H1 (cell line): ENCODE data around the gene KCTD4. TPM values are rescaled to one million over a fixed set of nuclear protein-coding genes. Genes with fewer than 3 reads are reported as not detected.

Experiments used
- CTCF ChIA-PET: fragments of 300-600 bp; sonication (Branson Sonifier 250); formaldehyde crosslinking; loops from one replicate; lab custom pipeline; 2021; ENCODE audit not compliant: partially characterized antibody; lab: Charles Lee
- POLR2A ChIA-PET: fragments of 300-600 bp; sonication (Branson Sonifier 250); formaldehyde crosslinking; loops from one replicate; lab custom pipeline; 2021; ENCODE audit warnings: inconsistent platforms; ENCODE audit not compliant: partially characterized antibody; lab: Charles Lee
- DNase-seq, 2 experiments: peaks; one replicate each; pipeline versions ENCODE4 v3.0.0 to v3.0.0-alpha.2; 2010 to 2022; ENCODE audit warnings: low spot score in 2 of 2, low read depth in 1 of 2, mixed read lengths in 1 of 2
- FAIRE-seq: peaks from 2 replicates; lab custom pipeline; 2011; peaks lifted over from hg19 to GRCh38; lab: Jason Lieb, UNC
- H2AFZ ChIP-seq: 2 replicates; pipeline ENCODE4 v1.8.1; 2012; ENCODE audit warnings: low read length, inconsistent platforms
- H2AK5ac ChIP-seq: 2 replicates; pipeline ENCODE4 v1.6.1; 2013; ENCODE audit warnings: low read depth, low read length
- H2BK120ac ChIP-seq: replicated peaks from 2 replicates; pipeline ENCODE3; 2013; ENCODE audit warnings: low read depth, low read length, inconsistent platforms
- H2BK12ac ChIP-seq: 2 replicates; pipeline ENCODE4 v1.6.1; 2013; ENCODE audit warnings: low read depth, low read length
- H2BK15ac ChIP-seq: 2 replicates; pipeline ENCODE4 v1.6.1; 2013; ENCODE audit warnings: low read length
- H2BK20ac ChIP-seq: 2 replicates; pipeline ENCODE4 v1.6.1; 2013; ENCODE audit warnings: low read length
- H2BK5ac ChIP-seq: 2 replicates; pipeline ENCODE4 v1.6.1; 2013; ENCODE audit warnings: low read depth, low read length
- H3K14ac ChIP-seq: 2 replicates; pipeline ENCODE4 v1.6.1; 2013; ENCODE audit warnings: inconsistent platforms; ENCODE audit not compliant: insufficient read length
- H3K18ac ChIP-seq: 2 replicates; pipeline ENCODE4 v1.6.1; 2013; ENCODE audit warnings: low read length; ENCODE audit errors: extremely low read depth
- H3K23ac ChIP-seq: 2 replicates; pipeline ENCODE4 v1.6.1; 2013; ENCODE audit warnings: inconsistent platforms; ENCODE audit not compliant: insufficient read length
- H3K23me2 ChIP-seq: 2 replicates; pipeline ENCODE4 v1.6.1; 2013; ENCODE audit warnings: low read depth, low read length
- H3K27ac ChIP-seq: 2 replicates; pipeline ENCODE4 v1.6.1; 2011; ENCODE audit warnings: low read depth, low read length, inconsistent platforms
- H3K27me3 ChIP-seq, 4 experiments: replicated peaks in 1 of 4; 1 replicate in 1 of 4; 2 replicates in 3 of 4; pipeline versions ENCODE4 v1.6.1 to v1.8.1; 2011 to 2013; ENCODE audit warnings: low read length in 3 of 4, mild to moderate bottlenecking in 3 of 4, inconsistent platforms in 2 of 4, mixed read lengths in 2 of 4, moderate library complexity in 1 of 4; ENCODE audit not compliant: control insufficient read depth in 3 of 4, insufficient read depth in 3 of 4; ENCODE audit errors: extremely low read depth in 1 of 4
- H3K36me3 ChIP-seq, 4 experiments: 2 replicates each; pipeline versions ENCODE4 v1.6.1 to v1.8.1; 2011 to 2013; ENCODE audit warnings: mild to moderate bottlenecking in 4 of 4, low read length in 3 of 4, moderate library complexity in 2 of 4, control low read depth in 1 of 4, inconsistent platforms in 1 of 4; ENCODE audit not compliant: insufficient read depth in 4 of 4, control insufficient read depth in 2 of 4
- H3K4ac ChIP-seq: replicated peaks from 2 replicates; pipeline ENCODE3; 2013; ENCODE audit warnings: low read length, low read depth, mixed read lengths, inconsistent platforms; ENCODE audit not compliant: insufficient read length
- H3K4me1 ChIP-seq, 4 experiments: replicated peaks in 1 of 4; 1 replicate in 1 of 4; 2 replicates in 3 of 4; pipeline versions ENCODE4 v1.6.1 to v1.8.1; 2011 to 2013; ENCODE audit warnings: low read length in 3 of 4, inconsistent platforms in 2 of 4, mixed read lengths in 1 of 4; ENCODE audit not compliant: insufficient read depth in 4 of 4, control insufficient read depth in 3 of 4
- H3K4me2 ChIP-seq, 2 experiments: 2 replicates each; pipeline versions ENCODE4 v1.6.1 to v1.8.1; 2011 to 2013; ENCODE audit warnings: low read depth in 2 of 2, low read length in 2 of 2, control low read depth in 1 of 2, inconsistent platforms in 1 of 2, mild to moderate bottlenecking in 1 of 2; ENCODE audit not compliant: insufficient read depth in 1 of 2
- H3K4me3 ChIP-seq, 4 experiments: fragments of 200-600, 300-600 bp in 1 of 4; sonication (generic), shearing (Covaris generic), sonication (Bioruptor Twin) in 1 of 4; 2 replicates each; pipeline versions ENCODE4 v1.5.1 to v1.8.1; 2011 to 2016; ENCODE audit warnings: low read length in 4 of 4, low read depth in 3 of 4, control low read depth in 2 of 4, inconsistent platforms in 2 of 4, mild to moderate bottlenecking in 2 of 4, mixed read lengths in 1 of 4, moderate library complexity in 1 of 4; ENCODE audit not compliant: insufficient read depth in 2 of 4; ENCODE audit errors: extremely low read depth in 1 of 4
- H3K56ac ChIP-seq: replicated peaks from 2 replicates; pipeline ENCODE3; 2013; ENCODE audit warnings: low read depth, mild to moderate bottlenecking, mixed read lengths, low read length, inconsistent platforms; ENCODE audit not compliant: insufficient read length
- H3K79me1 ChIP-seq: 2 replicates; pipeline ENCODE4 v1.6.1; 2013; ENCODE audit warnings: low read depth, low read length, control low read depth
- H3K79me2 ChIP-seq, 2 experiments: 2 replicates each; pipeline versions ENCODE4 v1.6.1 to v1.8.1; 2012 to 2013; ENCODE audit warnings: low read length in 2 of 2, mild to moderate bottlenecking in 2 of 2, inconsistent platforms in 1 of 2; ENCODE audit not compliant: insufficient read depth in 2 of 2, control insufficient read depth in 1 of 2
- H3K9ac ChIP-seq, 4 experiments: replicated peaks in 1 of 4; 1 replicate in 1 of 4; 2 replicates in 3 of 4; pipeline versions ENCODE4 v1.6.1 to v1.8.1; 2011 to 2013; ENCODE audit warnings: low read depth in 3 of 4, low read length in 3 of 4, control low read depth in 2 of 4, mild to moderate bottlenecking in 2 of 4, moderate library complexity in 2 of 4, inconsistent platforms in 1 of 4; ENCODE audit errors: extremely low read depth in 1 of 4
- H3K9me3 ChIP-seq, 2 experiments: 2 replicates each; pipeline versions ENCODE4 v1.6.1 to v1.8.1; 2012 to 2013; ENCODE audit warnings: mild to moderate bottlenecking in 2 of 2, moderate library complexity in 2 of 2, control low read depth in 1 of 2, inconsistent platforms in 1 of 2, low read depth in 1 of 2, low read length in 1 of 2, mixed read lengths in 1 of 2; ENCODE audit not compliant: insufficient read depth in 2 of 2
- H4K20me1 ChIP-seq, 2 experiments: replicated peaks in 1 of 2; 2 replicates each; pipeline versions ENCODE3 to v1.8.1; 2011 to 2013; ENCODE audit warnings: inconsistent platforms in 2 of 2, low read length in 2 of 2, mild to moderate bottlenecking in 1 of 2; ENCODE audit not compliant: insufficient read depth in 2 of 2, control insufficient read depth in 1 of 2
- H4K5ac ChIP-seq: 2 replicates; pipeline ENCODE4 v1.6.1; 2013; ENCODE audit warnings: low read length, low read depth, mixed read lengths, inconsistent platforms; ENCODE audit not compliant: insufficient read length
- H4K8ac ChIP-seq: 2 replicates; pipeline ENCODE4 v1.8.0; 2013; ENCODE audit warnings: mild to moderate bottlenecking, moderate library complexity, low read length, inconsistent platforms; ENCODE audit not compliant: insufficient read depth; ENCODE audit errors: extremely low read depth
- H4K91ac ChIP-seq: replicated peaks from 2 replicates; pipeline ENCODE3; 2013; ENCODE audit warnings: low read length, mixed read lengths, inconsistent platforms; ENCODE audit not compliant: insufficient read length
- BRCA1 ChIP-seq: IDR thresholded peaks from 2 replicates; pipeline ENCODE4 v1.6.1; 2012; ENCODE audit warnings: low read depth, low read length, improper control_type of control experiment
- POLR2AphosphoS5 ChIP-seq: IDR thresholded peaks from 2 replicates; pipeline ENCODE4 v1.6.1; 2011; ENCODE audit warnings: low read depth, low read length
- WGBS, 2 experiments: shearing (Covaris generic) in 1 of 2; methylation state at CpG; one replicate each; pipeline versions ENCODE4 v1.1.6 to v1.1.7; 2013 to 2015; ENCODE audit warnings: low lambda C conversion rate in 2 of 2, mixed read lengths in 2 of 2, inconsistent platforms in 1 of 2, low coverage in 1 of 2, missing lambda C conversion rate in 1 of 2; ENCODE audit not compliant: insufficient replicate concordance in 2 of 2, insufficient coverage in 1 of 2, insufficient read length in 1 of 2; ENCODE audit errors: extremely low coverage in 1 of 2, missing lambda C conversion rate in 1 of 2; 5-methylcytosine and 5-hydroxymethylcytosine counted together
- polyA plus RNA-seq, 7 experiments: library from polyadenylated mRNA; depleted of rRNA in 3 of 7; stranded (reverse) in 5 of 7; unstranded in 2 of 7; fragments of >200 nt in 5 of 7; fragments of 200-250 nt in 2 of 7; gene quantifications; 1 replicate in 5 of 7; 2 replicates in 1 of 7; 4 replicates in 1 of 7; pipeline versions ENCODE4 v1.2.1 to v1.2.3, GENCODE V29; 2011 to 2013; ENCODE audit warnings: missing spikeins in 2 of 7, mixed read lengths in 2 of 7
- total RNA-seq: library from RNA; stranded (reverse); fragmentation: NEBNext Ultra II Directional; extraction: Animal tissue kit (Norgen Biotek cat#: 25700); gene quantifications from 2 replicates; pipeline ENCODE4 v1.2.1, GENCODE V29; 2021

Gene KCTD4
- total and polyA plus RNA-seq, 2 of the 8 experiments (the other 6 are each of a cell fraction or from before 2014, with no cell fraction given) = not detected

DNA sequence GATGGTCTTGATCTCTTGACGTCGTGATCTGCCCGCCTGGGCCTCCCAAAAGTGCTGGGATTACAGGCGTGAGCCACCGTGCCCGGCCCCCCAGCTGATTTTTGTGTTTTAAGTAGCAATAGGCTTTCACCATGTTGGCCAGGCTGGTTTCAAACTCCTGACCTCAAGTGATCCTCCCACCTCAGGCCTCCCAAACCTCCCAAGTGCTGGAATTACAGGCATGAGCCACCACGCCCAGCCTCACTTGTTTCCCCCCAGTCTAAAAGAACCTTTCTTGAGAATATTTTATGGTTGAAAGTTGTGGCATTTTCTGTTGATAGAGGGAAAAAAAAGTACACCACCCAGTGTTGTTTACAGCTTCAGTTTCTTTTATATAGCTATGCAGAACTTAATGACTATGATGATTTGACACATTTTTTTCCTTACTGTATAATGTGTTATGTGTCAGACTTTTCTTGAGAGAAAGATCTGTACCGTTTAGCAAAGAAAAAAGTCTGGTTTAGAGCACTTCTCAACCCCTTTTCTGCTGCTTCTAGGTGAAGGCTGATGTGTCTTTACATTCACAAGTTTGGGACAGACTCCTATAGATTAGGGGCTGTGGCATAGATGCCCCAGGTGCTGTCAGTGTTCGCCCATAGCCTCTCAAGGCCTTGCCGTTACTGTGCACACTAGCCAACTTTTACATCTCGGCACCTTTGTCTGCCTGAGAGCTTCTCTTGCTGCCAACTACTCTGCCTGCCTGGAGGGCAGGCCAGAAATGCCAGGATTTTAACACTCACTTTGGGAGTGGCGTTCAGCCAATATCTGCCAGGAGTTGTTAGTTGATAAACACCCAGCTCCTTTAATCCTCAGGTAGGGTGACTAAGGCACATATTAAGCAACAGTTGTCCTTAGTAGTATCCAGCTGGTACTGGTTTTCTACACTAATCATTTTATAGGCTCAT, 33.0 kb downstream of the KCTD4 start:
- Histone ChIP-seq H4K20me1 (peaks cover 0 to 4% of the 10 kb centered on the region in 2 experiments), H3K36me3 (no peaks in the 10 kb centered on the region; a peak in 1 of 8 replicates), H4K5ac (no peak overlapping the region), H3K79me1 (0 out of 2 replicates have a peak, but pooled peaks cover 2% of the 10 kb centered on the region), H2BK12ac (no peak overlapping the region), H3K4me2 (no peak overlapping the region), H3K9me3 (no peaks in the 10 kb centered on the region), H2BK120ac (no peak overlapping the region), H3K23me2 (0 out of 2 replicates have a peak, but pooled peaks cover 1% of the 10 kb centered on the region), H3K4me1 (no peaks in the 10 kb centered on the region), H3K23ac (no peak overlapping the region), H2BK5ac (no peak overlapping the region), H3K14ac (no peak overlapping the region), H3K56ac (no peak overlapping the region), H3K4ac (no peak overlapping the region), H4K8ac (no peak overlapping the region), H2BK15ac (no peak overlapping the region), H3K9ac (no peak overlapping the region), H3K27ac (no peak overlapping the region)
- POLR2A ChIA-PET = interaction anchor here (0.6 kb wide), 1 partner anchor 35 kb away, joined by 3 read pairs; no protein-coding TSS in a partner anchor
- 84% methylated on average over 12 of the region's 12 CpGs; no CpG with 5 or more reads in 1 of the 2 experiments for WGBS, 2 experiments
- CTCF ChIA-PET = interaction anchor here (0.7 to 1.0 kb wide), 5 partner anchors 23 to 121 kb away, joined by 3 to 4 read pairs (median 3); no protein-coding TSS in a partner anchor
- DNase-seq (no peak), FAIRE-seq (no peak)
- TF ChIP-seq POLR2AphosphoS5 = no peak
- no peak for TF ChIP-seq BRCA1
- TF ChIP-seq, all 59 proteins: peak for 0
- Histone ChIP-seq H4K91ac (no peak overlapping the region), H3K27me3 (no peaks in the 10 kb centered on the region), H2AK5ac (no peak overlapping the region), H3K79me2 (no peaks in the 10 kb centered on the region), H3K4me3 (no peak overlapping the region), H2BK20ac (no peak overlapping the region), H3K18ac (no peak overlapping the region), H2AFZ (no peak overlapping the region)
